PC-9 (cell line): ENCODE data around the gene FURIN. TPM values are rescaled to one million over a fixed set of nuclear protein-coding genes. Genes with fewer than 3 reads are reported as not detected.
"Not testable (repeated sequence)": the region's sequence is repeated elsewhere in the genome, so short reads cannot be mapped to it uniquely, and the experiment has no call there.

Source experiments
- BruUV-seq: library from RNA; stranded (reverse); fragments of 400-500 nt; replicated peaks from 2 replicates; lab custom pipeline; 2021; lab: Mats Ljungman, UMichigan
- CTCF ChIA-PET: fragments of 300-600 bp; sonication (Branson Sonifier 250); formaldehyde crosslinking; loops from one replicate; lab custom pipeline; 2022; ENCODE audit warnings: antibody characterized with exemption; lab: Charles Lee
- POLR2A ChIA-PET: fragments of 300-600 bp; sonication (Branson Sonifier 250); formaldehyde crosslinking; loops from one replicate; lab custom pipeline; 2022; ENCODE audit warnings: antibody characterized with exemption; ENCODE audit not compliant: unreplicated experiment; lab: Charles Lee
- DNase-seq, 2 experiments: peaks; one replicate each; pipeline versions ENCODE4 v3.0.0 to v3.0.0-alpha.2; 2015 to 2022; ENCODE audit warnings: mixed read lengths in 1 of 2
- H2AFZ ChIP-seq: fragments of 200-600 bp; sonication (generic); 2 replicates; pipeline ENCODE4 v1.8.1; 2017; ENCODE audit warnings: antibody characterized with exemption
- H3F3A ChIP-seq: fragments of 200-600 bp; sonication (generic); 2 replicates; pipeline ENCODE4 v1.8.1; 2017; ENCODE audit warnings: antibody characterized with exemption, mild to moderate bottlenecking, low read depth; ENCODE audit not compliant: insufficient read depth
- H3K27ac ChIP-seq: fragments of 200-600 bp; sonication (generic); 2 replicates; pipeline ENCODE4 v1.6.1; 2016; ENCODE audit warnings: mixed run types
- H3K27me3 ChIP-seq: fragments of 200-600 bp; sonication (generic); 2 replicates; pipeline ENCODE4 v1.6.1; 2016; ENCODE audit warnings: low read depth, mixed run types; ENCODE audit not compliant: insufficient read depth
- H3K36me3 ChIP-seq: fragments of 200-600 bp; sonication (generic); 2 replicates; pipeline ENCODE4 v1.6.1; 2016; ENCODE audit warnings: low read depth, mixed run types
- H3K4me1 ChIP-seq: fragments of 200-600 bp; sonication (generic); replicated peaks from 2 replicates; pipeline ENCODE4 v1.6.1; 2016; ENCODE audit warnings: mixed run types; ENCODE audit not compliant: insufficient read depth
- H3K4me2 ChIP-seq: fragments of 200-600 bp; sonication (generic); 2 replicates; pipeline ENCODE4 v1.6.1; 2017; ENCODE audit warnings: mixed run types
- H3K4me3 ChIP-seq: fragments of 200-600 bp; sonication (generic); 2 replicates; pipeline ENCODE4 v1.6.1; 2016; ENCODE audit warnings: mixed run types
- H3K79me2 ChIP-seq: fragments of 200-600 bp; sonication (generic); 2 replicates; pipeline ENCODE4 v1.6.1; 2017; ENCODE audit warnings: low read depth, mixed run types
- H3K9me2 ChIP-seq: fragments of 200-600 bp; sonication (generic); 2 replicates; pipeline ENCODE4 v1.8.1; 2017; ENCODE audit warnings: mild to moderate bottlenecking; ENCODE audit not compliant: insufficient read depth
- H3K9me3 ChIP-seq: fragments of 200-600 bp; sonication (generic); 2 replicates; pipeline ENCODE4 v1.8.1; 2016; ENCODE audit warnings: low read depth; ENCODE audit not compliant: insufficient read depth
- H4K20me1 ChIP-seq: fragments of 200-600 bp; sonication (generic); 2 replicates; pipeline ENCODE4 v1.8.1; 2017; ENCODE audit not compliant: insufficient read depth
- CTCF ChIP-seq: fragments of 200-600 bp; sonication (generic); conservative IDR thresholded peaks from 2 replicates; pipeline ENCODE4 v1.6.1; 2017; ENCODE audit warnings: mixed run types, antibody characterized with exemption, mild to moderate bottlenecking, moderate library complexity
- EZH2 ChIP-seq: fragments of 200-600 bp; sonication (generic); IDR thresholded peaks from 2 replicates; pipeline ENCODE4 v1.8.0; 2017; ENCODE audit warnings: antibody characterized with exemption, low read depth
- intact Hi-C: fragments of 100-400 bp; cut with micrococcal nuclease; formaldehyde crosslinking; loops from one replicate; pipeline ENCODE4 v1.10.0; 2022; ENCODE audit not compliant: unreplicated experiment
- total RNA-seq: library from RNA; stranded (reverse); gene quantifications from 2 replicates; pipeline ENCODE4 v1.2.3, GENCODE V29; 2021

FURIN gene
- total RNA-seq, 1 experiment from 2014 or later = 50.4 TPM

- Histone ChIP-seq H3K4me3 (no peak overlapping the region), H3F3A (no peaks in the 10 kb centered on the region), H3K36me3 (no peaks in the 10 kb centered on the region), H3K9me2 (no peaks in the 10 kb centered on the region), H2AFZ (no peak overlapping the region), H3K79me2 (no peaks in the 10 kb centered on the region), H3K27me3 (no peaks in the 10 kb centered on the region), H3K4me1 (no peaks in the 10 kb centered on the region), H4K20me1 (no peaks in the 10 kb centered on the region), H3K27ac (no peak overlapping the region), H3K4me2 (no peak overlapping the region), H3K9me3 (no peaks in the 10 kb centered on the region)
- no peak for DNase-seq
- no peak; the same call in 1 of the 2 replicates for TF ChIP-seq CTCF
- no peak for TF ChIP-seq EZH2
- no TSS peak for BruUV-seq
- intact Hi-C loops = no loop called here
- ChIA-PET POLR2A (no interaction called here), CTCF (no interaction called here)
Observed at GRCh38 chr15:90893175-90894090, 25.0 kb downstream of the FURIN start.

DNA sequence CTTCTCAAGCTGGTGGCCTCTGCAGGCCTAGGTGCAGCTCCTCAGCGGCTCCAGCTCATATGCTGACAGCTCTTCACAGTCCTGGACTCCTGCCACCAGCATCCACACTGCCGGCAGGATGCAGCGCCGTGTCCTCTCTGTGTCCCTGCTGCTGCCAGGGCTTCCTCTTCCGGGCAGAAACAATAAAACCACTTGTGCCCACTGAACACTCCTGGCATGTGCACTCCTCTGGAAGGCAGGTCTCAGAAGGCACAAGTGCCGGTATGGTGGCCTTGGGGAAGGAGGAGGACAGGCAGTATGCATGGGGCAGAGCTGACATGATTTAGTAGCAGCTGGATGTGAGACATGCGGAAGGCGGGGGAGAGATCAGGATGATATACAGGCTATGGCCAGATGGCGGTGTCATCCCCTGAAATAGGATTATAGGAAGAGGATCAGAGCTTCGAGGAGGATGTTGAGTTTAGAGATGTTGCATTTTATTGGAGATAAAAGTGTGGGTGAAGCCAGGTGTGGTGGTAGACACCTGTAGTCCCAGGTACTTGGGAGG is 27.3 kb downstream of the FURIN start:
- H3K4me3 ChIP-seq = no peak overlapping the region
- H3K9me3 ChIP-seq = no peaks in the 10 kb centered on the region
- no peaks in the 10 kb centered on the region for H3K9me2 ChIP-seq
- no peaks in the 10 kb centered on the region for H3F3A ChIP-seq
- H3K27ac ChIP-seq = no peak overlapping the region
- BruUV-seq = no TSS peak
- ChIA-PET CTCF (no interaction called here), POLR2A (interaction anchor here (0.6 kb wide), 2 partner anchors 12 to 73 kb away, joined by 3 to 11 read pairs; no protein-coding TSS in a partner anchor)
- H3K4me2 ChIP-seq = no peak overlapping the region
- H3K27me3 ChIP-seq = no peaks in the 10 kb centered on the region
- H4K20me1 ChIP-seq = no peaks in the 10 kb centered on the region
- no peaks in the 10 kb centered on the region for H3K79me2 ChIP-seq
- intact Hi-C loops = no loop called here
- H3K36me3 ChIP-seq = no peaks in the 10 kb centered on the region
- no peak for DNase-seq
- TF ChIP-seq EZH2 (no peak), CTCF (no peak)
- H3K4me1 ChIP-seq = no peaks in the 10 kb centered on the region
- no peak overlapping the region for H2AFZ ChIP-seq

GRCh38 chr15:90897131-90897655 is 28.8 kb downstream of the FURIN start:
- POLR2A ChIA-PET, H3K4me1 ChIP-seq, intact Hi-C loops, H3K9me2 ChIP-seq, H3K79me2 ChIP-seq, H2AFZ ChIP-seq, H3K9me3 ChIP-seq, CTCF ChIA-PET, H3K36me3 ChIP-seq, H4K20me1 ChIP-seq, H3K4me2 ChIP-seq, BruUV-seq, H3K4me3 ChIP-seq, H3K27me3 ChIP-seq, H3K27ac ChIP-seq, H3F3A ChIP-seq, DNase-seq: not testable (repeated sequence)
